GM21515 (cell line): Measurements from ENCODE around the gene LPP.

Experiments
- ATAC-seq: cut with Tn5 transposase; IDR thresholded peaks from one replicate; pipeline ENCODE4 v1.9.1; 2021; ENCODE audit not compliant: unreplicated experiment

LPP gene

GRCh38 chr3:188929137-188929536 is 775.2 kb downstream of the LPP start:
- no peak for ATAC-seq

- ATAC-seq, result no peak
These were observed 777.1 kb downstream of the LPP start for GRCh38 chr3:188931036-188931435.

- ATAC-seq, result no peak
These were observed 777.6 kb downstream of the LPP start for GRCh38 chr3:188931531-188931930.

- ATAC-seq, result no peak
These were observed 781.0 kb downstream of the LPP start for GRCh38 chr3:188934989-188935388.

- ATAC-seq, result no peak
These were observed 782.7 kb downstream of the LPP start for GRCh38 chr3:188936597-188937107.

- no peak for ATAC-seq
These were observed 783.4 kb downstream of the LPP start for GRCh38 chr3:188937389-188937788.

- no peak for ATAC-seq
These were observed 785.0 kb downstream of the LPP start for GRCh38 chr3:188938999-188939398.

- no peak for ATAC-seq
These were observed 786.0 kb downstream of the LPP start for GRCh38 chr3:188939814-188940572.
